ENCODE results near the gene NR2F6. TPM values are rescaled to one million over a fixed set of nuclear protein-coding genes. Genes with fewer than 3 reads are reported as not detected.

The NR2F6 gene
- total RNA-seq, 4 donors from 2014 or later = 64.9 to 95.8 (median 72.0) TPM

DNA sequence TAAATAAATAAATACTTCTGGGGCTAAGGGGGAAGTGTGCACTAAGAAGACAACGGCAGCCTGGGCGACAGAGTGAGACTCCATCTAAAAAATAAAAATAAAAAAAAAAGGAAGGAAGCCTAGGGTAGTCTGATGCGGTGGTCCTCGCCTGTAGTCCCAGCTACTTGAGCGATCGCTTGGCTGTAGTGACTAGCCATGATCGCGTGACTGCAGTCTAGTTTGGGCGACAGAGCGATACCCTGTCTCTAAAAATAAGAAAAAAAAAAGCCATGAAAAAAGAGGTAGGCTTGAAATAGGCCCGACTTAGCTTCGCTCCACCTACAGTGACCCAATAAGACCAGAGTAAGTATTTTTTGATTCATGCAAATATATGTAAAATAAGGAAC, 20.9 kb upstream of the NR2F6 start:
- no peak for ATAC-seq
- Histone ChIP-seq H3K4me3 (no peak overlapping the region), H3K27ac (peak overlapping the region; percentile 77 to 91 (median 86)), H3K9me3 (no peaks in the 10 kb centered on the region), H3K36me3 (peaks cover 0 to 27% of the 10 kb centered on the region in 2 donors), H3K4me1 (peaks cover 8 to 10% of the 10 kb centered on the region in 2 donors), H3K27me3 (no peaks in the 10 kb centered on the region)
- no peak for TF ChIP-seq POLR2A (IDR thresholded peaks at IDR 0.05)
- no peak for TF ChIP-seq CTCF (IDR thresholded peaks at IDR 0.05 in 4 of 5, conservative IDR thresholded peaks at IDR 0.05 in 1 of 5)
- in situ Hi-C loops (cut with MboI; ENCODE audit: low sequenced_read_pairs in 4 of 4) = no loop called here
- intact Hi-C loops (cut with DNase I; ENCODE audit: low total_unique reads) = loop anchor here (2.0 kb wide), 1 partner anchor 68 kb away; the partner anchor contains the start of gene ANO8
- no peak for DNase-seq

DNA sequence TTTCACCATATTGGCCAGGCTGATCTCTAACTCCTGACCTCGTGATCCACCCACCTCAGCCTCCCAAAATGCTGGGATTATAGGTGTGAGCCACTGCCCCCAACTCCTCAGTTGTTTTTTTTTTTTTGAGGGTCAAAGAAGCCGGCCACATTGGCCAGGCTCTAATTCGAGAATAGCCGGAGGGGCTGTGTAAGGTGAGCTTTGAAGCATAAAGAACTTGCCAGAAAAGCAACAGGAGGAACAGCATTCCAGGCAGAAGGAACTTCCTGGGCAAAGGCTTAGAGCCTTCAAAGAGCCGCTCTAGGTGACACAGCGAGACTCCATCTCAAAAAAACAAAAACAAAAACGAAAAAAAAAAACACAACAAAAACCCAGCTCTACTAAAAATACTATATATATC, 20.3 kb upstream of the NR2F6 start:
- Histone ChIP-seq H3K27ac (peak overlapping the region in 3 of 4 donors; percentile 77 to 91 (median 87)), H3K9me3 (no peaks in the 10 kb centered on the region), H3K27me3 (no peaks in the 10 kb centered on the region), H3K4me1 (peaks cover 8 to 10% of the 10 kb centered on the region in 2 donors), H3K4me3 (no peak overlapping the region), H3K36me3 (peaks cover 0 to 22% of the 10 kb centered on the region in 2 donors)
- TF ChIP-seq POLR2A (IDR thresholded peaks at IDR 0.05) (no peak), CTCF (IDR thresholded peaks at IDR 0.05 in 4 of 5, conservative IDR thresholded peaks at IDR 0.05 in 1 of 5) (no peak)
- intact Hi-C loops (cut with DNase I; ENCODE audit: low total_unique reads) = loop anchor here (2.0 kb wide), 1 partner anchor 69 kb away; the partner anchor contains the start of gene ANO8
- in situ Hi-C loops (cut with MboI; ENCODE audit: low sequenced_read_pairs in 4 of 4) = no loop called here
- no peak for DNase-seq
- ATAC-seq = no peak

DNA sequence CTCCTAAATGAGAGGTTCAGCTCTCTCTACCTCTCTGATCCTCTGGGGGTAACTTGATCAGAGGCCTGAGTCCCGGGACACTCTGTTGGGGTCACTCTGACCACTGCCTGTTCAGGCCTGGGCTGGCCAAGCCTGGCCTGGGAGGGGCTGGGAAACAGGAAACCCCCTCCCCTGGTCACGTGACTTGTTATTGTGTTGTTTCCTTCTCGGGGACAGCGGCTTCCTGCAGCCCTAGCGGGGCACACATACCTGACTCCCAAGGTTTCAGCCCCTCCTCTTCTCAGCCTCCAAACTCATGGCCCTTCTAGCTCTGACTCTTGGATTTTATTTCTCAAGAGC, 18.9 kb upstream of the NR2F6 start, which contains the start of gene USHBP1:
USHBP1 (minus strand) TSS at position 105 of the 339 bp plus-strand sequence. CDS start 446 bp downstream, outside the sequence.
- H3K36me3 ChIP-seq = peaks cover 0 to 9% of the 10 kb centered on the region in 2 donors
- H3K27ac ChIP-seq = peak within 1 kb of the TSS; percentile 57 to 87 (median 74)
- DNase-seq (no peak), ATAC-seq (no peak)
- H3K9me3 ChIP-seq = no peaks in the 10 kb centered on the region
- H3K4me3 ChIP-seq = peak within 1 kb of the TSS; percentile 32 to 57 (median 42)
- intact Hi-C loops (cut with DNase I; ENCODE audit: low total_unique reads) = no loop called here
- no peaks in the 10 kb centered on the region for H3K27me3 ChIP-seq
- in situ Hi-C loops (cut with MboI; ENCODE audit: low sequenced_read_pairs in 4 of 4) = no loop called here
- H3K4me1 ChIP-seq = peaks cover 8 to 10% of the 10 kb centered on the region in 2 donors
- TF ChIP-seq POLR2A (IDR thresholded peaks at IDR 0.05) = peak; percentile 22 to 54
- no peak for TF ChIP-seq CTCF (IDR thresholded peaks at IDR 0.05 in 4 of 5, conservative IDR thresholded peaks at IDR 0.05 in 1 of 5)

DNA sequence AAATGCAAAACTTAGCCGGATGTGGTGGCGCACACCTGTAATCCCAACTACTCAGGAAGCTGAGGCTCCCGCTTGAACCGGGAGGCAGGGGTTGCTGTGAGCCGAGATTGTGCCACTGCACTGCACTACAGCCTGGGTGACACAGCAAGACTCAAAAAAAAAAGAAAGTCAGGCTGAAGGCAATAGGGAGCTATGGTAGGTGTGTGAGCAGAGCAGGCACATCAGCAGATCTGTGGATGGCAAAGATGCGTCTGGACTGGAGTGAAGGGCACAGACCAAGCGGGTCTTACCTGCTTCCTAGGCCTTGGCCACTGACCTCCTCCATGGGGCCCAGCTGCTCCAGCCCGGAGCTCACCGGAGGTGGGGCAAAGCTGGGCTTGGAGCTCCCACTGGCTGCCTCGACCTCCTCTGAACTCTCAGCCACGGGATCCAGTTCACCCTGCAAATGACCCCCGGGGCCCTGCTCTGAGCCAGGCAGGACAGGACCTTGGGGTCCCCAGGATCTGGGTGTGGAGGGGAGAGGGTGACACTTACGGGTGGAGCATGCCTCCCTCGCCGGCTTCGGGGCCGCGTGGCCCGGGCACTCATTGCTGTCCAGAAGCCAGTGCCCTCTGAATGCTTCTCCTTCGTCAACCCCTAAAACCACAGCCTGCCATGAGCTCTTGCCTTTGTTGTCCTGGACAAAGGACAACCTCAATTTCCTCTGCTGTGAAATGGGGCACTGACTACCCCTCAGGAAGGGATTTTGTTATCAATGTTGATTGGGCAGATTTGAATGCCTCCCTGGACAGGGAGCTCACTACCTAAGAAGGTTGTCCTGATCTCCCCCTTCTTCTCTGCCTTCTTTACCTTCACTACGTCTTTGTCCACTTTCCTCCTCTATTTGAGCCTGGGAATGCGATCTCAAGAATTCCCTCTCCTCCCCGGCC, 18.3 kb upstream of the NR2F6 start:
- ATAC-seq (no peak), DNase-seq (no peak)
- peaks cover 8 to 10% of the 10 kb centered on the region in 2 donors for H3K4me1 ChIP-seq
- peak overlapping the region; percentile 32 to 57 (median 42) for H3K4me3 ChIP-seq
- in situ Hi-C loops (cut with MboI; ENCODE audit: low sequenced_read_pairs in 4 of 4) (no loop called here), intact Hi-C loops (cut with DNase I; ENCODE audit: low total_unique reads) (no loop called here)
- H3K27ac ChIP-seq = peak overlapping the region; percentile 51 to 87 (median 74)
- no peak for TF ChIP-seq POLR2A (IDR thresholded peaks at IDR 0.05)
- peaks cover 0 to 4% of the 10 kb centered on the region in 2 donors for H3K36me3 ChIP-seq
- H3K9me3 ChIP-seq = no peaks in the 10 kb centered on the region
- H3K27me3 ChIP-seq = no peaks in the 10 kb centered on the region

- no peak for DNase-seq
- H3K36me3 ChIP-seq = no peaks in the 10 kb centered on the region
- in situ Hi-C loops (cut with MboI; ENCODE audit: low sequenced_read_pairs in 4 of 4) (no loop called here), intact Hi-C loops (cut with DNase I; ENCODE audit: low total_unique reads) (no loop called here)
- peak overlapping the region in 2 of 4 donors; percentile 8 to 70 for H3K27ac ChIP-seq
- no peaks in the 10 kb centered on the region for H3K4me1 ChIP-seq
- H3K27me3 ChIP-seq = no peaks in the 10 kb centered on the region
- no peak for TF ChIP-seq POLR2A (IDR thresholded peaks at IDR 0.05)
- no peak for TF ChIP-seq CTCF (IDR thresholded peaks at IDR 0.05 in 4 of 5, conservative IDR thresholded peaks at IDR 0.05 in 1 of 5)
- peak overlapping the region in 2 of 4 donors; percentile 24 to 57 for H3K4me3 ChIP-seq
- ATAC-seq = no peak
- H3K9me3 ChIP-seq = no peaks in the 10 kb centered on the region
Observed at GRCh38 chr19:17262557-17262956, 16.8 kb upstream of the NR2F6 start.

Measured in gastrocnemius medialis (tissue), 4 donors.